SKM-1 (cell line): ENCODE data around the gene TLCD2.
"Not testable (repeated sequence)": the region's sequence is repeated elsewhere in the genome, so short reads cannot be mapped to it uniquely, and the experiment has no call there.

Source experiments
- DNase-seq: peaks from one replicate; lab custom pipeline; 2025; ENCODE audit not compliant: unreplicated experiment; lab: John Stamatoyannopoulos, UW

Gene TLCD2

GRCh38 chr17:1695365-1695764 lies 14.8 kb downstream of the TLCD2 start:
- no peak for DNase-seq

DNA sequence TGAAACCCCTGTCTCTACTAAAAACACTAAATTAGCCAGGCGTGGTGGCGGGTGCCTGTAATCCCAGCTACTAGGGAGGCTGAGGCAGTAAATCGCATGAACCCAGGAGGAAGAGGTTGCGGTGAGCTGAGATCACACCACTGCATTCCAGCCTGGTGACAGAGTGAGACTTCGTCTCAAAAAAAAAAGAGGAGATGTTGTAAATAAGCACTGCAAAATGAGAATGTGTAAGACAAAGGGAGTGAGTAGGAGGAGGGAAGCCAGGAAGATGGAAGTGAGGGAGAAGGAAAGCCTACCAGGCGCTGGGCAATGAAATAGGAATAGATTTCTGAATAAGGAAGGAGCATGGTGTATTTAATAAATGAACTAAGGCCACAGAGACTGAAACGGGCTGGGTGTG lies 16.8 kb downstream of the TLCD2 start:
- no peak for DNase-seq

DNA sequence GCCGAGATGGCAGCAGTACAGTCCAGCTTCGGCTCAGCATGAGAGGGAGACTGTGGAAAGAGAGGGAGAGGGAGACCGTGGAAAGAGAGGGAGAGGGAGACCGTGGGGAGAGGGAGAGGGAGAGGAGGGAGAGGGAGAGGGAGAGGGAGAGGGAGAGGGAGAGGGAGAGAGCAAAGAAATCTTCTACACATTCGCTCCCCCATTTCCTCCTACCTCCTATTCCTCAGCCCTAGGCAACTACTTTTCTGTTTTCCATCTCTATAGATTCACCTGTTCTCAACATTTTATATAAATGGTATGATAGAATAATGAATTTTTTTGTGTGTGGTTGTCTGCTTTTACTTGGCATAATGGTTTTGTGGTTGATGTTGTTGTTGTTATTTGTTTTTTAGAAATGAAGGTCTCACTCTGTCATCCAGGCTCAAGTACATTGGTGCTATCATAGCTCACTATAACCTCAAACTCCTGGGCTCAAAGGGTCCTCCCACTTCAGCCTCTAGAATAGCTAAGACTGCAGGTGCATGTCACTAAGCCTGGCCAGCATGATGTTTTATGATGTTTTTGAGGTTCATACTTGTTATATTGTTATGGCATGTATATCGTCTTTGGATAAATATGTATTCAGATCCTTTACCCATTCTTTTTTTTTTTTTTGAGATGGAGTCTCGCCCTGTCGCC lies 19.5 kb downstream of the TLCD2 start:
- DNase-seq: no peak

DNA sequence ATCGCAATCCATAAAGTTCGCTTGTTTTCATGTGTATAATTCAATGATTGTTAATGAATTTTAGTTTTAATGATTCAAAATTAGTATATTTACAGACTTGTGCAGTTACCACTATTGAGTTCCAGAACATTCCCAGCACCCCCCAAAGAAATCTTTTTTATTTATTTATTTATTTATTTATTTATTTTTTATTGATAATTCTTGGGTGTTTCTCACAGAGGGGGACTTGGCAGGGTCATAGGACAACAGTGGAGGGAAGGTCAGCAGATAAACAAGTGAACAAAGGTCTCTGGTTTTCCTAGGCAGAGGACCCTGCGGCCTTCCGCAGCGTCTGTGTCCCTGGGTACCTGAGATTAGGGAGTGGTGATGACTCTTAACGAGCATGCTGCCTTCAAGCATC lies 21.8 kb downstream of the TLCD2 start:
- DNase-seq: not testable (repeated sequence)

- DNase-seq: no peak
These were observed 24.1 kb downstream of the TLCD2 start for GRCh38 chr17:1686086-1686485.

DNA sequence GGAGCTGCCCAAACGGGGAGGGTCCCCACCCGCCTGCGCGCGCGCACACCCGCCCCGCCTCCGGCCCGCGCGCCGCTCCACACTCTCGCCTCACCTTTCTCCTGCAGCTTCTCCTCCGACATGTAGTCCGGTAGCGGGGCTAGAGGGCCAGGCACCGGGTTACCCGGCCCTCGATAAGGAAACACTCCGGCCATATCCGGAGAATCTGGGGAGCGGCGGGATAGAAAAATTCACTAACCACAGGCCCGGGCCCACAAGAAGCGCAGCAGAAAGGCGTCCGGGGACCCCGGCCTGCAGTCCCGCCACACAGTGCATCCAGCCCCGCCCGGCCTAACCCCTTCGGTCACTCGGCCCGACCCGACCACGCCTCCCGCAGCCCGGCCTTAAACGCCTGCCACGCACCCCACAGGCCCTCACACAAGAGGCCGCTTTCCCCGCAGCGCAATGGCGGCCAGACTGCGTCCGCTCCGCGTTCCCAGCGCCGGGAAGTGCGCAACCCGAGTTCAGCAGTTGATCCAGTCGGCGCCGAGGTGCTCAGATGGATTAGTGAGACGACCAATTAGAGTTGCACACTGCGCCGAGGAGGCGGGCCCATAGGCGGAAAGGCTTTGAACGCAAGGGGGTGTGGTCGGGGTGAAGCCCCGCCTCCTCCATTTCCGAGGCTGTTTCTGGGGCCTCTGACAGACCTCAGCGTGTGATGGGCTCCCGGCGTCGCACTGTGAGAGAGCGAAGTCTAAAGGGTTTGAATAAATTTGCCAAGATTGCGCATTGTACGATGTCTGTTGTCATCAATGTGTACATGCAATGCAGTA lies 25.6 kb downstream of the TLCD2 start, which contains the start of gene PRPF8:
Gene PRPF8 (minus strand): TSS at position 490 of the 812 bp plus-strand sequence. CDS start 296 bp downstream, at position 194.
- DNase-seq: peak; percentile 70

GRCh38 chr17:1683459-1683858 lies 26.7 kb downstream of the TLCD2 start:
- DNase-seq: no peak

- DNase-seq: no peak
These were observed 33.8 kb downstream of the TLCD2 start for GRCh38 chr17:1676401-1676800.

- DNase-seq: no peak
These were observed 37.0 kb downstream of the TLCD2 start for GRCh38 chr17:1673041-1673785.

- DNase-seq: not testable (repeated sequence)
These were observed 46.2 kb downstream of the TLCD2 start for GRCh38 chr17:1663934-1664333.

DNA sequence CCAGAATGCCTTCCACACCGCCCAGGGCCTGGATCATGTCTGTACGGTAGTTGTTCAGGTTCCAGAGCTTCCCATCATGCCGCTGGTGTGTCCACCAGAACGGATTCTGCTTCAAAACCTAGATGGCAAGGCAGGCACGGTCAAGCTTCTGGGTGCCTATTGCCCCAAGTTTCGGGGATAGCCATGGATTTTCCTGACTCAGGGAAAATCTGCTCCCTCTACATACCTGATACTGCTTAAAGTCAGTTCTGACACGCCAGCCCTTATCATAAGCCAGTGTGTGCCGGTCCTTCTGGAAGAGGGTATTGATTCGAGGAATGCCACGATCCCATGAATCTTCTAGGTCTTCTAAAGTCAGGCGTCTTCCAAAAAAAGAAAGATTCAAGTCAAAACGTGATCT lies 49.1 kb downstream of the TLCD2 start:
- no peak for DNase-seq

DNA sequence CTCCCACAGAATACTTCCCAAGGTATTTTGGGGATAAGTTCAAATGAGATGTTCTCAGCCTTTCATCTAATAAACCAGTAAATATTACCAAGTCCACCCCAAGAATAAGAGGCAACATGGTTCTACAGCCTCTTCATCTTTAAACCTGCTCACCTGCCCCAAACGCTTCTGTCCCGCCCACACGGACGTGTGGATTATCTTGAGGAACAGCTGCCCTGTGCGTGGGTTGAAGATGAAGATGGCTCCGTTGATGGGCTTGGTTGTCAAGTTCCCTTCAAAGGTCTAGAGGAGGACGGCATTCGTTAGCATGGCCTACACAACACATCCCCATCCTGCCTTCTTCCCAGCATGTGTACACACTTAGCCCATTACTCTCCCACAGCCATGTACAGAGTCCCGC lies 52.1 kb downstream of the TLCD2 start:
- no peak for DNase-seq

DNA sequence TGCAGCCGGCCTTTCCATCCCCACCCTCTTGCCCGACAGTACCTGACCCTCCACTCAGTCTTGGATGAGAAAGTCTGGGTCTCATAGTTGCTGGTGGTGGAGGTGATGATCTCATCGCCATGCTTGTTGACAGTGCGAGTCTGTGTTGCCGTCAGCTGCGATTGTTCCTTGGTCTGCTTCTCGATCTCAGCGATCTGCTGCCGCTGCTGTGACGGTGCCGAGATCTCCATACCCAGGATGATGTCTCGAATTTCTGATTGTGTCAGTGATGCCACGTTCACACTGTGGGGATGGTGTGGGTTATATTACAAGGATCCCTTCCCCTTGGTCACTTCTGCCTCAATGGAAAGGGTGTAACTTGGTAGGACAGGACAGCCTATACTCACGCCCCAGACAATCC lies 56.4 kb downstream of the TLCD2 start:
- DNase-seq: no peak

- not testable (repeated sequence) for DNase-seq
These were observed 57.4 kb downstream of the TLCD2 start for GRCh38 chr17:1652794-1653193.
